Breast epithelium (tissue), 3 donors: ENCODE results near the gene HOATZ.
A peak's percentile ranks its signal among the peaks of the same experiment; 100 is the strongest.

Experiments used
- CTCF ChIP-seq, 3 donors: fragments of 450-650 bp; IDR thresholded peaks; one replicate each; pipeline ENCODE4 v1.5.1; 2016 to 2017; ENCODE audit warnings: antibody characterized with exemption in 3 of 3, mild to moderate bottlenecking in 3 of 3, moderate library complexity in 3 of 3
- POLR2A ChIP-seq: fragments of 450-650 bp; IDR thresholded peaks from one replicate; pipeline ENCODE4 v1.6.1; 2016; ENCODE audit warnings: antibody characterized with exemption, mild to moderate bottlenecking, moderate library complexity
- POLR2AphosphoS5 ChIP-seq, 3 donors: sonication (generic); formaldehyde crosslinking; IDR thresholded peaks; one replicate each; pipeline ENCODE4 v1.6.1; 2017; ENCODE audit warnings: antibody characterized with exemption in 3 of 3

GRCh38 chr11:111586388-111586831, 71.8 kb downstream of the HOATZ start:
- no peak for TF ChIP-seq POLR2AphosphoS5 (IDR thresholded peaks at IDR 0.05)
- peak in 2 of 3 donors; percentile 44 to 68 for TF ChIP-seq CTCF (IDR thresholded peaks at IDR 0.05)
- TF ChIP-seq POLR2A, result no peak
